Upper lobe of right lung (tissue), 1 donor: ENCODE results near the gene GREB1. TPM values are rescaled to one million over a fixed set of nuclear protein-coding genes. Genes with fewer than 3 reads are reported as not detected.

Experiments used
- ATAC-seq: fragments of 200-7000 bp; cut with Tn5 transposase; one replicate; pipeline ENCODE4 v1.9.1; 2020; ENCODE audit warnings: mild to moderate bottlenecking, moderate library complexity
- DNase-seq: peaks from one replicate; pipeline ENCODE4 v3.0.0-alpha.2; 2020
- H3K27ac ChIP-seq: fragments of 200-600 bp; one replicate; pipeline ENCODE4 v1.8.0; 2022
- H3K27me3 ChIP-seq: fragments of 200-600 bp; one replicate; pipeline ENCODE4 v1.8.0; 2022; ENCODE audit warnings: mild to moderate bottlenecking
- H3K36me3 ChIP-seq: fragments of 200-600 bp; one replicate; pipeline ENCODE4 v1.8.0; 2022
- H3K4me1 ChIP-seq: fragments of 200-600 bp; one replicate; pipeline ENCODE4 v1.8.0; 2022
- H3K4me3 ChIP-seq: fragments of 200-600 bp; one replicate; pipeline ENCODE4 v1.8.0; 2022; ENCODE audit warnings: mild to moderate bottlenecking
- H3K9me3 ChIP-seq: fragments of 200-600 bp; one replicate; pipeline ENCODE4 v1.8.0; 2022
- CTCF ChIP-seq: fragments of 200-600 bp; IDR thresholded peaks from one replicate; pipeline ENCODE4 v1.8.0; 2022; ENCODE audit warnings: antibody characterized with exemption
- intact Hi-C: fragments of 100-400 bp; cut with DNase I; formaldehyde crosslinking; loops from one replicate; pipeline ENCODE4 v1.11.0; 2022
- total RNA-seq: library from RNA; stranded (reverse); fragmentation: NEBNext Ultra II Directional; extraction: Animal tissue kit (Norgen Biotek cat#: 25700); gene quantifications from one replicate; pipeline ENCODE4 v1.2.1, GENCODE V29; 2021
- donor health status: DM: no; HTN: yes; CAD: no; lungs with severe emphysema.

The GREB1 gene
- total RNA-seq, 1 donor from 2014 or later: 0.90 TPM

DNA sequence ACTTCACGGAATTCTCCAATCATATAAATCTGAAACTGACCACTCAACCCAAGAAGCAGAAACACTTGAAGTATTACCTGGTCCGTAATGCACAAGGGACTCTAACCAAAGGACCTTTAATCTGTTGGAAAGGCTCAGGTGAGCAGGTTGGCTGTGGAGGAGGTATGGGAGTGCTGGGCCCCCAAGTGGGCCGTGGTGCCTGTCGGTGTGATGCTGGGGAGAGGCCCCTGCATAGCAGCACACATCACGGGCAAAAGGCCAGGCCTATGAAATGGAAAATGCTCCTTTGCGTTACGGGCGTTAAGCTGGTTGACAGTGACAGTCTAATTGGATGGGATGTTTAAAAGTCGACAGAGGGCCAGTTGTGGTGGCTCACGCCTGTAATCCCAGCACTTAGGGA is 42.6 kb downstream of the GREB1 start:
- intact Hi-C loops: no loop called here
- ATAC-seq: no peak
- no peak for DNase-seq
- H3K4me3 ChIP-seq: no peak overlapping the region
- no peaks in the 10 kb centered on the region for H3K36me3 ChIP-seq
- no peak for TF ChIP-seq CTCF
- H3K4me1 ChIP-seq: no peaks in the 10 kb centered on the region
- H3K27ac ChIP-seq: no peak overlapping the region
- H3K27me3 ChIP-seq: no peaks in the 10 kb centered on the region
- H3K9me3 ChIP-seq: no peaks in the 10 kb centered on the region

DNA sequence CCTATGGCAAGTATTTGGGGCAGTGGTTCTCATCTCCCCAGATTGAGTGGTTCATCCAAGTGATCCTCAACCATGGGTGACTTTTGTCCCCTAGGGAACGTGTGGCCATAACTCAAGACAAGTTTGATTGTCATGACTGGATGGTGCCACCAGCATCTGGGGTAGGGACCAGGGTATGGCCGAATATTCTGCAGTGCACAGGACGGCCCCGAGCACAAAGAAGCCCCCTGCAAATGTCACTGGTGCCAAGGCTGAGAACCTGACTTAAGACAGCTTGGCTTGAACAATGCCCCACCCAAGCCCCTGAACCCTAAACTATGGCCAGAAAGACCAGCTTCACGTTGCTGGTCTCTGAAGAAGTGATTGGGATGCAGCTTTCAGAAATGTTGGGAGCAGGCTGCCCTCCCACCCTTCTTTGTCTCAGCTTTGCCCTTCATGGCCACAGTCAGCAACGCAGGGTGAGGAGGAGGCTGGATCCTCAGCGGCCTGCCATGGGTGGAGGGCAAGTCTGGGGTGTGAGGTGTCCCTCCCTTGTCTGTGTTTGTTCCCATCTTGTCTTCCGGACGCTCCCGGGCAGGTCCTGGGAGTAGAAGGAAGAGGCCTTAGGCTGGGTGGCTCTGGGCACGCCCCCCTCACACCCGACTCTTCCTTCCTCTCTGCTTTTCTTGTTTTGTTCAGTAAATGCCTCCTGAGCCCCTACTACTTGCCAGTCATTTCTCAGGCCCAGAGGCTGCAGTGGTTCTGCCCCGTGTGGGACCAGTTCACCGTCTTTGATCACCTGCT is 43.4 kb downstream of the GREB1 start:
- intact Hi-C loops: no loop called here
- no peak overlapping the region for H3K27ac ChIP-seq
- no peak for TF ChIP-seq CTCF
- no peaks in the 10 kb centered on the region for H3K36me3 ChIP-seq
- no peaks in the 10 kb centered on the region for H3K9me3 ChIP-seq
- ATAC-seq (no peak), DNase-seq (no peak)
- no peaks in the 10 kb centered on the region for H3K4me1 ChIP-seq
- no peak overlapping the region for H3K4me3 ChIP-seq
- H3K27me3 ChIP-seq: no peaks in the 10 kb centered on the region

DNA sequence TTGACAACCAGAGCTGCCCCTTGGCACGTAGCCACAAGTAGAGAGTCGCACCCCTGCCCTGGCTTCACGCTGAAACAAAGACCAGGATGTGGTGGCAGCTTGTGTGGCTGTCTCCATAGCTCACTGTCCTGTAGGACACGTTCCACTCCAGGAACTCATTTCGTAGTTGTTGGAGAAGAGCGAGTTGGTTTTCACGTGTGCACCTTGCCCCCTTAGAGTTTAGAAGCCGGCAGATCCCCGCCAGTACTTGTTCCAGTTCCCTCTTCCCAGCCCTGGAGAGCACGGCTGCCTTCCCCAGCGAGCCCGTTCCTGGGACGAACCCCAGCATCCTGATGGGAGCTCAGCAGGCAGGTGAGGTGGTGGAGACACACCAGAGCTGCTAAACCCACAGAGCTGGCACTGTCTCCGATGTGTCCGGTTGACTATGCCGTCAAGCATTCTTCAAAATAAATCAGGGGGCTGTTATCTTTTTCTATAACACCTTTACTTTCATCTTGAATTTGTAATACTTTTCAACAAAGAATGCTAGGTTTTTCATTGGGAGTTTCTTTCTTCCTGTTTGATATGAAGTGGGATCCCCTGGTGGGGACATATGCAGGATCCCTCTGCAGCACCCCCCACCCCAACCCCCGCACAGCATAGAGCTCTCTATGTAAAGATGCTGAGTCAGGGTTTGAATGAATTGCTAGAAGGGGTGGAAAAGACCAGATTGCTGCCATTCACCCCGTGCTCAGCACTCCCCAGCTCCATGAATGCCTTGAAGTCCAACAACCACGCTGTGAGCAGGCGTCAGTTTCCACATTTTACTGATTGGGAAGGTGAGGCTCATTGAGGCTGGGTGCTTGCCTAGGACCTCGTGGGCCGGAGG is 44.5 kb downstream of the GREB1 start:
- ATAC-seq: no peak
- intact Hi-C loops: no loop called here
- H3K27me3 ChIP-seq: no peaks in the 10 kb centered on the region
- no peak for TF ChIP-seq CTCF
- no peak for DNase-seq
- H3K27ac ChIP-seq: no peak overlapping the region
- H3K36me3 ChIP-seq: no peaks in the 10 kb centered on the region
- H3K9me3 ChIP-seq: no peaks in the 10 kb centered on the region
- H3K4me1 ChIP-seq: no peaks in the 10 kb centered on the region
- no peak overlapping the region for H3K4me3 ChIP-seq

DNA sequence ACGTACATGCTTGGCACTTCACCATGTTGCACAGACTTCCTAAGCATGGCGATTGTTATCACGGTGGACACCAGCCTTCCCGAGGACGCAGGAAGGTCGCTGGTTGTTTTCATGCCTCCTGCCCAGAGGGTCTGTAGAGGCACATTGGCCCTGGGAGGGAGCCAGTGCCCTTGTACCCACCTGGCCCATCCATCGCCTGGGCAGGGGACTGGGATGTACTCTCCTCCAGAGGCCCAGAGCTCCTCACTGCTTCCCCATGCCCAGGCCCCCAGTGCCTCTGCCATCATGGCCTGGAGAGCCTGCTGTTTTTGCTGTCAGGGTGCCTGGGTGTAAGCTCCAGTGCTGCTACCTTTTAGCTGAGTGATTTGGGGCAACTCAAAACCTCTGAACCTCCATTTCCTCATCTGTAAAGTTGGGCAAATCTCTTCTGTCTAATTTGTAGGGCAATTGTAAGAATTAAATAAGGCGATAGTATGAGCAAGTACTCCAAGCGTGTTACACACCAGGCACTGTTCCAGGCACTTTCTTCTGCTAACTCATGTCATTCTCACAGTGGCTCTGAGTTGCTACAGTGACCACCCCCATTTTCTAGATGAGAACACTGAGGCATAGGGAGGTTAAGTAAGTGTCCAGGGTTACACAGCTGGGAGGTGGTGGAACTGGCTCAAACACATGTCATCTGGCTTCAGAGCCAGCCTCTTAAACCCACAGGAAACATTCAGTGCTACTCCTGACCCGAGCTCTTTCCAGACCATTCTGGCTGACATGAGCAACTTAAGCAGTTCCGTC is 45.3 kb downstream of the GREB1 start:
- ATAC-seq (no peak), DNase-seq (no peak)
- Histone ChIP-seq H3K4me3 (no peak overlapping the region), H3K4me1 (no peaks in the 10 kb centered on the region), H3K27me3 (no peaks in the 10 kb centered on the region), H3K27ac (no peak overlapping the region), H3K36me3 (no peaks in the 10 kb centered on the region), H3K9me3 (no peaks in the 10 kb centered on the region)
- TF ChIP-seq CTCF: no peak
- intact Hi-C loops: no loop called here

- Histone ChIP-seq H3K9me3 (no peaks in the 10 kb centered on the region), H3K36me3 (no peaks in the 10 kb centered on the region), H3K27ac (no peak overlapping the region), H3K27me3 (no peaks in the 10 kb centered on the region), H3K4me3 (no peak overlapping the region), H3K4me1 (no peaks in the 10 kb centered on the region)
- no peak for DNase-seq
- intact Hi-C loops: loop anchor here (5.0 kb wide), 1 partner anchor 93 kb away; no protein-coding TSS in a partner anchor
- no peak for ATAC-seq
- no peak for TF ChIP-seq CTCF
These were observed 46.2 kb downstream of the GREB1 start for GRCh38 chr2:11579867-11580659.
